ENCODE data around the gene HLA-G.
"Not testable (repeated sequence)": the region's sequence is repeated elsewhere in the genome, so short reads cannot be mapped to it uniquely, and the experiment has no call there.

The HLA-G gene

GRCh38 chr6:29827579-29828470 lies at the start of gene HLA-G:
TSS of gene HLA-G (plus strand) at chr6:29827825. CDS start at chr6:29827845, 20 bp downstream.
- DNase-seq (ENCODE audit: low spot score) = no peak

GRCh38 chr6:29780019-29780698 lies 47.5 kb upstream of the HLA-G start:
- DNase-seq (ENCODE audit: low spot score) = not testable (repeated sequence)

GRCh38 chr6:29789176-29789575 lies 38.4 kb upstream of the HLA-G start:
- no peak for DNase-seq (ENCODE audit: low spot score)

GRCh38 chr6:29790626-29791025 lies 37.0 kb upstream of the HLA-G start:
- DNase-seq (ENCODE audit: low spot score) = no peak

- no peak for DNase-seq (ENCODE audit: low spot score)
Measured at GRCh38 chr6:29791162-29791561, 36.5 kb upstream of the HLA-G start.

- DNase-seq (ENCODE audit: low spot score) = no peak
Measured at GRCh38 chr6:29791786-29792122, 35.9 kb upstream of the HLA-G start.

- DNase-seq (ENCODE audit: low spot score) = peak; percentile 63
Measured at GRCh38 chr6:29792123-29793035, 35.2 kb upstream of the HLA-G start.

- DNase-seq (ENCODE audit: low spot score) = no peak
Measured at GRCh38 chr6:29793036-29793356, 34.6 kb upstream of the HLA-G start.

GRCh38 chr6:29793796-29794195 lies 33.8 kb upstream of the HLA-G start:
- DNase-seq (ENCODE audit: low spot score) = no peak

- DNase-seq (ENCODE audit: low spot score) = no peak
Measured at GRCh38 chr6:29796026-29796425, 31.6 kb upstream of the HLA-G start.

- DNase-seq (ENCODE audit: low spot score) = no peak
Measured at GRCh38 chr6:29797135-29797534, 30.5 kb upstream of the HLA-G start.

GRCh38 chr6:29797966-29798365 lies 29.7 kb upstream of the HLA-G start:
- no peak for DNase-seq (ENCODE audit: low spot score)

- no peak for DNase-seq (ENCODE audit: low spot score)
Measured at GRCh38 chr6:29800254-29800653, 27.4 kb upstream of the HLA-G start.

- no peak for DNase-seq (ENCODE audit: low spot score)
Measured at GRCh38 chr6:29806387-29806786, 21.2 kb upstream of the HLA-G start.

- no peak for DNase-seq (ENCODE audit: low spot score)
Measured at GRCh38 chr6:29809249-29809648, 18.4 kb upstream of the HLA-G start.

GRCh38 chr6:29810371-29810770 lies 17.3 kb upstream of the HLA-G start:
- no peak for DNase-seq (ENCODE audit: low spot score)

- no peak for DNase-seq (ENCODE audit: low spot score)
Measured at GRCh38 chr6:29811377-29811776, 16.2 kb upstream of the HLA-G start.

- no peak for DNase-seq (ENCODE audit: low spot score)
Measured at GRCh38 chr6:29813066-29813465, 14.6 kb upstream of the HLA-G start.

- no peak for DNase-seq (ENCODE audit: low spot score)
Measured at GRCh38 chr6:29813809-29814208, 13.8 kb upstream of the HLA-G start.

GRCh38 chr6:29814379-29815117 lies 13.1 kb upstream of the HLA-G start:
- DNase-seq (ENCODE audit: low spot score) = no peak

GRCh38 chr6:29815118-29815750 lies 12.4 kb upstream of the HLA-G start:
- no peak for DNase-seq (ENCODE audit: low spot score)

All from ecto neural progenitor cell (in vitro differentiated cells).